AG20443 (cell line): ENCODE measurements around the gene ZFAND2A.
"Not testable (repeated sequence)": the region's sequence is repeated elsewhere in the genome, so short reads cannot be mapped to it uniquely, and the experiment has no call there.

Experiments
- DNase-seq: peaks from one replicate; pipeline ENCODE4 v3.0.0; 2012; ENCODE audit warnings: low spot score, mixed read lengths

ZFAND2A gene, protein sequence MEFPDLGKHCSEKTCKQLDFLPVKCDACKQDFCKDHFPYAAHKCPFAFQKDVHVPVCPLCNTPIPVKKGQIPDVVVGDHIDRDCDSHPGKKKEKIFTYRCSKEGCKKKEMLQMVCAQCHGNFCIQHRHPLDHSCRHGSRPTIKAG

DNA sequence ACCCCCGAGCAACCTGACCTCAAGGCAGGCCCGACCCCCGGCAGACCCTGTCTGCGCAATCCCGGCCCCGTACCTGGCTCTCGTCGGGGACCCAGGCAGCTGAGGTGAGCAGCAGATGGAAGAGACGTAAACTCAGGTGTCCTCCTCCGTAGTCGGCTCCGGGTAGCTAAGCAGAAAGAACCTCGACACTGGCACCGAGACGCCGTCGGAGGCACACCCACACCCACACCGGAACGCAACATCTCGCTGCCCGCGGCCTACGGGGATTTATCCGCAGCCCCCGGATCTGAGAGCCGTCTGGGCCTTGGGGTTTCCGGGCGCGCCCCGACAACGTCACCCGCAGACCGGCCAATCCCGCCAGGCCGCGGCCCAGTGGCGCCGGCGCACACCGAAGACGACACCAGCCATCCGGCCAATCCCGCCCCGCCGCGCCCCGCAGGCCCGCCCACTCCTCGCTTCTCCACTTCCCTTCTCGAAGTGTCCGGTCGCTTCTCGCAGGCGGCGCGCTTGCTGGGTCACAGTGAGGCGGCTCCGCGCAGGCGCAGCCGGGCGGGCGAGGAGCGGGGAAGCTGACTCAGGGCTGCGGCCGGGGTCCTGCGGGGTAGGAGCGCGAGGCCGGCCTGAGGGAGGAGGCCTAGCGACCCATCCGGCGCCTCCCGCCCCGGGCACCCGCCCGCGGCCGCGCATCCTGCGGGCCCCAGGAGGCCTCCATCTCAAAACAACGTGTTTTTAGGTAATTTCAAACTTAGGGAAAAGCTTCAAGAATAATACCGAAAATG, at the start of gene ZFAND2A:
Gene ZFAND2A (minus strand): TSS at position 306 of the 779 bp plus-strand sequence. CDS start 1,984 bp downstream, outside the sequence.
- peak; percentile 99 for DNase-seq

DNA sequence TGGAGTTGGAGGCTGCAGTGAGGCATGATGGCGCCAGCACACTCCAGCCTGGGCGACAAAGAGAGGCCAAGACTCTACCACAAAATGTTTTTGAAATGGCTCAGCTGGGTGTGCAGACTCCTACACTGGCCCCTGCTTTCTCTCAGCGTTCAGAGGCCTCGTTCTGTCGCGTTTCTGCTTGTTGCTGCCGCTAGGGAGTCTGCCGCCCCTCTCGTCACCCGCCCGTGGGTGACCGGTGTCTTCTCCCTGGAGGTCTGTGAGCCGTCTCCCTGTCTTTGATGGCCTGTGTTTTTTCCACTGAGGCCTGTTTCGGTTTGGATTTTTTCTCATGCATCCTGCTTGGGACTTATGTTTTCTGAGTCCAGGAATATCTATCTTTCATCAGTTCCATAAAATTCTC, 49.1 kb upstream of the ZFAND2A start:
- DNase-seq = no peak

DNA sequence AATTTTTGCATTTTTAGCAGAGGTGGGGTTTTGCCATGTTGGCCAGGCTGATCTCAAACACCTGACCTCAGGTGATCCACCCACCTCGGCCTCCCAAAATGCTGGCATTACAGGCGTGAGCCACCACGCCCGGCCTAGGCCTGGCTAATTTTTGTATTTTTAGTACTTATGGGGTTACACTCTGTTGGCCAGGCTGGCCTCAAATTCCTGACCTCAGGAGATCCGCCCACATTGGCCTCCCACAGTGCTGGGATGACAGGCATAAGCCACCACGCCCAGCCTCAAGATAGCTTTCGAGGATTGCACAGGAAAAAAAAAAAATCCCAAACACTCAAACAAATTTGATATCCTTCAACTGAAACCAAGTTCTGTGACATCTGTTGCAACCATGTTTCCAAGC, 45.7 kb upstream of the ZFAND2A start:
- not testable (repeated sequence) for DNase-seq

DNA sequence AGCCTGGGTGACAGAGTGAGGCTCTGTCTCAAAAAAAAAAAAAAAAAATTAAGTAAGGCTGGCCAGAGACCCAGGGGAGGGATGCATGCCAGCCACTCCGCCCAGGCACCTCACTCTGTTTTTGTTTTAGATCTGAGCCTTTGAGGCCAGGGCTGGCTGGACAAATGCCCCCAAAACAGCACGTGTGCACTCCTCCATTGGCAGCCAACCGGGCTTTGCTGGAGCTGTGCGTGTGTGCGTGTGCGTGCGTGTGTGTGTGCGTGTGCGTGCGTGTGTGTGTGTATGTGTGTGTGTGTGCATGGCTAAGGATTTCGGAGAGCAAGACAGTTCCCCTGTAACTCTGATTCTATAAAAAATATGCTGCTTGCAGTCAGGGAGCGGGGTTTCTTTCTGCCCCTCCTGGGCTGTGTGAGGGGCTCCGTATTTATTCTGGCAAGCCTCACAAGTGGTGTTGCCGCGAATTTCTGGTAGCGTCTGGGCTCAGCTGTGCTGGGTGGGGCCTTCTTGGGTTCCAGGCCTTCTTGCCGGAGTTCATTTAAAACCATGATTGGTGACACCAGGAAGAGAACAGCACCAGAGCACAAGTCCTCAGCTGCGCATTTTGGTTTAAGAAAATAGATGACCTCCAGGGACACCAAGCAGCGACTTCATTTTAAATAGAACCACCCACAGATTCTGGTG, 44.6 kb upstream of the ZFAND2A start:
- no peak for DNase-seq

DNA sequence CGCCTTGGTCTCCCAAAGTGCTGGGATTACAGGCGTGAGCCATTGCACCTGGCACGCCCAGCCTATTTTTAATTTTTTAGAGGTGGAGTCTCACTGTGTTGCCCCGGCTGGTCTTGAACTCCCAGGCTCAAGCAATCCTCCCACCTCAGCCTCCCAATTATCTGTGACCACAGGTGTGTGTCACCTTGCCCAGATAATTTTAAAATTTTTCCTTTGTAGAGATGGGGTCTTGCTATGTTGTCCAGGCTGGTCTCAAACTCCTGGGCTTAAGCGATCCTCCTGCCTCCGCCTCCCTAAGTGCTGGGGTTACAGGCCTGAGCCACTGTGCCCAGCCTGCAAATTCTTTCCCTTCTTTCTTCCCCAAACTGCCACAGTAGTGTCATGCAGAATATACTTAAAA, 42.9 kb upstream of the ZFAND2A start:
- DNase-seq = not testable (repeated sequence)

DNA sequence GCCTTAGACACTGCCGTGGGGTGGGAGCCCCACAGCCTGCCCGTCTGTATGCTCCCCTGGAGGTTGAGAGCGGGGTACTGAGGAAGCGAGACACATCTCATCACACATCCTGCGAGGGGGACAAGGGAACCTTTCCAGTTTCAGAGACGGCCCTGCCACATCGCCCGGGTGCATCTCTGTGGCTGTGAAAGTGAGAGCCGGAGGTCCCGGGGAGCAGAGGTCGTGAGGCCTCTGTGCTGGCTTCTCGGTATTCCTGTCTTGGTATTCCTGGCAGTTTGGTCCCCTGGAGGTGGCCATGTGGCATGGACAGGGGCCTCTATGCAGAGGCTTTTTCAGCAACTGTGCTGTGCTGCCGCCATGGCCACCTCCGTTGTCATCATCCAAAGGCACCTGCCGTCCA, 41.9 kb upstream of the ZFAND2A start:
- no peak for DNase-seq

DNA sequence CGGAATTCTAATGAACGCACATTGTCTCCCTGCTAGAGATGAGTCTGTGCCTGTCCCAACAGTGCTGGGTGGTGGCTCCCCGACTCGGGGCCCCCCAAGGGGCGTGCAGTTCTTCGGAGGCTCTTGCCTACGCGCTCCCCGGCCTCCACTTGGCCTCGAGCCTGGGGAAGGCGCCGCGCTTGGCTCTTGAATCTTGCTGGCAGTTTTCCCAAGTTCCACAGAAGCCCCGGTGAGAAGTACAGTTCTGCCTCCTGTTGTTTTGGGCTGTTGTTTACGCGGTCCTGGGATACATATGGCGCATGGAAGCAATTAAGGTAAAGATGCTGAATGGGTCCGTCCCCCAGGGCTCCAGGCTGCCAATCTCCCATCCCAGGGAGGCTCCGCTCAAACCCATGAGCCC, 40.0 kb upstream of the ZFAND2A start:
- no peak for DNase-seq

DNA sequence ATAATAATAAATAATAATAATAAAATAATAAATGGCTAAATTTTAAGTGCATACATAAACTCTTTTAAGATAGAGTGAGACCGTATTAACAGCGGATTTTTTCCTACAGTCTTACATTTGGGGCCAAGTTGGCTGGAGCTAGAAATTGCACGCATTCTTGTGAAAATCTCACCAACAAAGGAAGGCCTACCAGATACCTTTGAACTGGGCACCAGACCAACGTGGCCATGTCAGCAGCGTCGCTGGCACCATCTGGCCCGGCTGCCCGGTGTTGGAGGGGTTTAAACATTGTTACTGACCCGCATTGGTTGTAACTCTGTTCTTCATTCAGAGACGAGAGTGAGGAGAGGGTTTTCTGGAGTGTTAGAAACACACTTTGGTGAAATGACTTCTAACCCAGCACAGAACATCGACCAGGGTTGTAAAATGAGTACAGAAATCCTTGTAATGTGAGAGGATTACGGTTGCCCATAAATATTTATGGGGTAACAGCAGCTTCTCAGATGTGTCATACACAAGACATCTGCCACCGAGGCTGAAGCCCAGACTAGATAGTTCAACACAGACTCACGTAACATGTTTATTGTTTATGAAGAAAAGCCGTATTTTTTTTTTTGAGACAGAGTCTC, 38.1 kb upstream of the ZFAND2A start:
- DNase-seq = peak; percentile 90

DNA sequence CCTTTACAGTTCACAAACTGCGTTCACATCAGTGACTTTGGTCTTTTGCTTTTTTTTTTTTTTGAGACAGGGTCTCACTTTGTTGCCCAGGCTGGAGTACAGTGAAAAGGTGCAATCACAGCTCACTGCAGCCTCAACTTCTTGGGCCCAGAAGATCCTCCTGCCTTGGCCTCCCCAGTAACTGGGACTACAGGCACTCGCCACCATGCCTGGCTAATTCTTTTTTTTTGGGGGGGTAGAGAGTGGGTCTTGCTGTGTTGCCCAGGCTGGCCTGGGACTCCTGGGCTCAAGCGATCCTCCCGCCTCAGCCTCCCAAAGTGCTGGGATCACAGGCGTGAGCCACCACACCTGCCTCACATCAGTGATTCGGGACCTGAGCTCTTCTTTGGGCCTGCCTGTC, 37.0 kb upstream of the ZFAND2A start:
- DNase-seq = no peak

DNA sequence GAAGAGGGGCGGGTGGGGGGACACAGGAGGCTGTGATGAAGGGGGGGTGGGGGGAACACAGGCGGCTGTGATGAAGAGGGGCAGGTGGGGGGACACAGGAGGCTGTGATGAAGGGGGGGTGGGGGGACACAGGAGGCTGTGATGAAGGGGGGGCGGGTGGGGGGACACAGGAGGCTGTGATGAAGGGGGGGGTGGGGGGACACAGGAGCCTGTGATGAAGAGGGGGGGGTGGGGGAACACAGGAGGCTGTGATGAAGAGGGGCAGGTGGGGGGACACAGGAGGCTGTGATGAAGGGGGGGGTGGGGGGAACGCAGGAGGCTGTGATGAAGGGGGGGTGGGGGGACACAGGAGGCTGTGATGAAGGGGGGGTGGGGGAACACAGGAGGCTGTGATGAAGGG, 36.4 kb upstream of the ZFAND2A start:
- not testable (repeated sequence) for DNase-seq

DNA sequence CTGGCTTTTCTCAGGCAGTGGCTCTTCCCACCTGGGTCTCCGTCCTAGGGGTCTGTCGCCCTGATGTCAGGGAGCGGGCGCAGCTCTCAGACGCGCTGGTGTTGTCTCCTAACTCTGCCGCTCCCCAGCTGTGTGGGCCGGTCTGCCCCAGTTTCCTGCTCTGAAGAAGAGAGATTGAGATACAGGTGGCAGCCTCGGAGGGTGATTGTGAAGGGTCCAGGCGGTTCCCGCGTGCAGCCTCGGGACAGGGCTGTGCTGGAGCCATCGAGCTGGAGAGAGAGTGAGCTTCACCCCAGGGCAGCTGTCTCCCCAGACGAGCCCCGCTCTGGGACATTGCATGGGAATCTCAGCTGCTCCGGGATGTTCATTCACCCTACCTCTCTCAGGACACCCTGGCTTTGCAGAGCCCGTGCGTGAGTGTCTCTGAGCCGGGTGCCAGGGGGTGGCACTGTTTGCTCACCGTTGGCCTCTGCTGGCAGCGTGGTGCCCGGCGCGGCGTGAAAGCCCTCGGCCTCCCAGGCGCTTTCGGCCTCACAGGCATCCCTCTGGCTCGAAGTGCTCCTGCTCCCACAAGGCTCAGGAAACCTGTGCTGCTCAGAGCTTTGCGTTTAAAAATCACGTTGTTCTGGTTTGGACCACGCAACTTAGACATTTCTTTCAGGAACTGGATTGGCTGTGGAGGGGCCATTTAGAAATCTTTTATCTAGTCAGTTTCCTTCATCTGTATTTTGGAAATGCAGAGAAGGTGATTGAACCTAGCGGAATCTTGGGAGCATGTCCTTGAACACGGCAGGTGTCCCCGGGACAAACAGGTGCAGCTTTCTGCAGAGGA, 33.8 kb upstream of the ZFAND2A start:
- DNase-seq = peak; percentile 81

DNA sequence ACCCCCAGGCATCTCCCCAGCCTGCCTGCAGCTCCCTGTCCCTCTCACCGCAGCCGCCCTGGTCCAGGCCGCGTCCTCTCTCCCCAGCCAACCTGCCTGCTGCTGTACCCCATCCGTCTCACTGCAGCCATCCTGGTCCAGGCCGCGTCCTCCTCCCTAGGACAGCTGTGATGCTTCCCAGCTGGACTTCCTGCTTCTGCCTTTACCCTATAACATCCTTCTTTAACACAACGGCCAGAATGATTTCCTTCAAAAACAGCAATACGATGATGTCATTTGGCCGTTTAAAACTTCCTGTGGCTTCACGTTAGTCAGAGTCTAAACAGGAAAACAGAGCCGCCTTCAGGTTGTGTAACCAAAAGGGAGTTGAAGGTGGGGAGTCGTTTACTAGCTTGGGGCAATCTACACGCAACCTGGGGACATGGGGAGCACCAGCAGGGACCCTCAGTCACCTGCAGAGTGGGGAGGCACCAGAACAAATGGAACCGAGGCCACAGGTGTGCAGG, 32.2 kb upstream of the ZFAND2A start:
- DNase-seq = peak; percentile 58

DNA sequence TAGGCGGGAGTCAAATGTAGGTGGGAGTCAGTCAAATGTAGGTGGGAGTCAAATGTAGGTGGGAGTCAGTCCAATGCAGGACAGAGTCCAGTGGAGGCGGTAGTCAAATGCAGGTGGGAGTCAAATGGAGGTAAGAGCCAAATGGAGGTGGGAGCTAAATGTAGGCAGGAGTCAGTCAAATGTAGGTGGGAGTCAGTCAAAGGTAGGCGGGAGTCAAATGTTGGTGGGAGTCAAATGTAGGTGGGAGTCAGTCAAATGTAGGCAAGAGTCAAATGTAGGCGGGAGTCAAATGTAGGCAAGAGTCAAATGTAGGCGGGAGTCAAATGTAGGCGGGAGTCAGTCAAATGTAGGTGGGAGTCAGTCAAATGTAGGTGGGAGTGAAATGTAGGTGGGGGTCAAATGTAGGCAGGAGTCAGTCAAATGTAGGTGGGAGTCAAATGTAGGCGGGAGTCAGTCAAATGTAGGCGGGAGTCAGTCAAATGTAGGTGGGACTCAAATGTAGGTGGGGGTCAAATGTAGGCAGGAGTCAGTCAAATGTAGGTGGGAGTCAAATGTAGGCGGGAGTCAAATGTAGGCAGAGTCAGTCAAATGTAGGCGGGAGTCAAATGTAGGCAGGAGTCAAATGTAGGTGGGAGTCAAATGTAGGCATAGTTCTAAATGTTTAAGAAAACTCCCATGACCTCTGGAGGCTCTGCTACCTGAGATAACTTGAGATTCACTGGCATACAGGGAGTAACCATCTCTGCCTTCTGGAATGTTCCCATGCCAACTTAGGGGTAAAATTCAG, 30.2 kb upstream of the ZFAND2A start:
- DNase-seq = no peak

DNA sequence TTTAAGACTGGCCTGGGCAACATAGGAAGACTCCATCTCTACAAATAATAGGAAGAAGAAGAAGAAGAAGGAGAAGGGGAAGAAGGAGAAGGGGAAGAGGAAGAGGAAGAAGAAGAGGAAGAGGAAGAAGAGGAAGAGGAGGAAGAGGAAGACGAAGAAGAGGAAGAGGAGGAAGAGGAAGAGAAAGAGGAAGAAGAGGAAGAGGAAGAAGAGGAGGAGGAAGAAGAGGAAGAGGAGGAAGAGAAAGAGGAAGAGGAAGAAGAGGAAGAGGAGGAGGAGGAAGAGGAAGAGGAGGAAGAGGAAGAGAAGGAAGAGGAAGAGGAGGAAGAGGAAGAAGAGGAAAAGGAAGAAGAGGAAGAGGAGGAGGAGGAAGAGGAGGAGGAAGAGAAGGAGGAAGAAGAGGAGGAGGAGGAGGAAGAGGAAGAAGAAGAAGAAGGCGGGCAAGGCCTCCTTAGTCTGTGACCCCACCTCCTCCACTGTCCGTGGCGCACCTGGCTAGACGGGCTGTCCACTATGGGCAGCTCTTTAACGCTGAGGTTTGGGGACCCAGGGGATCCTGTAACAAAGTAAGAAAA, 28.8 kb upstream of the ZFAND2A start:
- no peak for DNase-seq

DNA sequence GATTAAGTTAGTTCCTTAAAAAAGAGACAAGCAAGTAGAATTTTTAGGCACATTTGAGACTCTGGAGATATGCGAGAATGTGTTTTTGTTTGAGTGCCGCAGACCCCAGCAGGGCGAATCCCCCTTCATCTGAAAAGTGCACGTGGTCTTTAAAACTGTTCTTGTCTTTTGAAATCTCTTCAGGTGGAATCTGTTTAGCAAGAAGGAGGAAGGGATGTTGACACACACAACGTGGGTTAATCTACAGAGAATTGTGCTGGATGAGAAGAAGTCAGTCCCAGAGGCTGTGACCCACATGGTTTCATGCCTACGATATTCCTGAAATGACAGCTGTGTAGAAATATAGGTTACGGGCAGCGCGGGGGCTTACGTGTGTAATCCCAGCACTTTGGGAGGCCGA, 27.1 kb upstream of the ZFAND2A start:
- no peak for DNase-seq

DNA sequence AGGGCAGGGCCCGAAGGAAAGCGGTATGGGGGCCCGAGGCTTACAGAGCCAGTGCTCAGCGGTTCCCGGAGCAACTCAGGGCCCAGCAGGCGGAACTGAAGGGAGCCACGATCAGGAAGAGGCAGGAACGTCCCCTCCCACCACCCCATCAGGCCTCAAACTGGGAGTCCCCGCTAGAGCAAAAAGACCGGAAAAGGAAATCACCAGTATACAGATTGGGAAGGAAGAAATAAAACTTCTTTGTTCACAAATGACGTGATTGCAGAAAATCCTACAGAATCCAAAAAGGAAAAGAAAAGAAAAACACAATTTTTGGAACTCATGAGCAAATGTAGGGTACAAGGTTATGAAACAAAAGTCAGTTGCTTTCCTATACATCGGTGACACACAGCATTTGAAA, 21.6 kb upstream of the ZFAND2A start:
- DNase-seq = no peak

DNA sequence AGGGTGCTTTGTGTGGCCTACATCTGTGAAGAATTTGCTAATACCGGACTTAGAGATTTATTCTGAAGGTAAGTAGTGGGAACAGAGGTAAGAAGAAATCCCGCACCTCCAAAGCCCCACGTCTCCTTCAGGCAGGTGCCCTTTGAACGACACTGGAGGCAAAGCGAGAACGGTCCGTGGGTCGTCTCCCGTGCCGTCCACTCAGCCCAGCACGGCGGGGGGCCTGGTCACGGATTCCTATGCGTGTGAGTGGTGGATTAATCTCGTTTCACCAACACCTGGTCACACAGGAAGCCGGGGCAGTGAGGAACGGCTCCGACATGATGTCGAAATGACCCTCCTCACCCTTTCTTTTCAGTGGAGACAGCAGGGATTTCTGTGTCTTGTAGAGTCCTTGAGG, 21.0 kb upstream of the ZFAND2A start:
- no peak for DNase-seq

DNA sequence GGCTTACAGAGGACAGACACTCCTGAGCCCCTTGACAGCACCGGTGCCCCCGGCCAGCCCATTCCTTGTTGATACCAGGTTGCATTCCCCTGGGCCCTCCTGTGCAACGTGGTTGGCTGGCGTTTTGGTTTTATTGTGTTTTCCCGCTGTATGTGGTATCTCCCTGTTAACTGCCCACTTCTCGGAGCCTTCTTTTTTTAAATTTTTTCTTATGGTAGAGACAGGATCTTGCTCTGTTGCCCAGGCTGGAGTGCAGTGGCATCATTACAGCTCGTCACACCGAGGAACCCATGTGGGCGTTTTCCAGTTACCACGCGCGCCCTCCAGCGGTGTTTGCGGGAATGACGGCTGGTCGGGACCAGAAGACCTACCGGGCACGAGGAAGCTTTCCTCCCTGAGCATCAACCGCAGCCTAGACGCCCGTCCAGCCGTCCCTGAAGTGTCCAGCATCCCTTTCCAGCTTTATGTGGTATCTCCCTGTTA, 16.9 kb upstream of the ZFAND2A start:
- peak; percentile 79 for DNase-seq

DNA sequence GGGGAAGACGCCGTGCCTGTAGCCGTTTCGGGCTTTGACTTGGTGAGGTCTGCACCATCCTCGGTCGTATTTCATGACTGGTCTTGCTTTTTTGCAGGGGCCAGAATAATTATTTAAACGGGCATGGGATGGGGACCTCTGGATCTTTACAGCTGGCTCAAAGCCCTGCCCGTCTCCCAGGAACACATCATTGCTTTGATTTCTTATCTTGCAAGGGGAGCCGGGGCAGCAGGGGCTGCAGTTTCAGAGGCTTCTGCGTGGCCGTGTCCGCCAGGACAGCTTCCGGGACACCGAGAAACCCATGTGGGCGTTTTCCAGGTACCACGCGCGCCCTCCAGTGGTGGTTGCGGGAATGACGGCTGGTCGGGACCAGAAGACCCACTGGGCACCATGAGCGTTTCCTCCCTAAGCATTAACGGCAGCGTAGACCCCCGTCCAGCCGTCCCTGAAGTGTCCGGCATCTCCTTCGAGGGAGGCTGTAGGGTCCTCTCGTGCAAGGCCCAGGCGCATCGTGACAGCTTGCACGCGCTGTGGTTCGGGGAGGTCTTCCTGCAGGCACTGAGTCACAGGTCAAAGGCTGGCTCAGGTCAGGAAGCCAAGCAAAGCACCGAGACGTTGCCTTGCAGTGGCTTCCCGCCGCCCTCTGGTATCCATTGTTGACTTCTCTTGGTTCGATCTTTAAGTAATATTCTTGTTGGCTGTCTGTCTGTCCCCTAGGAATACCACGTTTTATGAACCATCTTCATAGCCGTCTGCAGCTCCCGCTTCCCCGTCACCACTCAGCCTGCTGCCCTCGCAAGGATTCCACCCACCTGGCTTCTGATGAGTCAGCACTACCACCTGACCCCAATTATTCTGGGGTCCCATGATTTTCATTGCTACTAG, 16.2 kb upstream of the ZFAND2A start:
- peak; percentile 85 for DNase-seq
